Fibroblast of lung (primary cell): Measurements from ENCODE around the gene GGA3.
"Not testable (repeated sequence)": the region's sequence is repeated elsewhere in the genome, so short reads cannot be mapped to it uniquely, and the experiment has no call there.

Experiments
- CTCF ChIP-seq, 2 donors: IDR thresholded peaks in 1 of 2; conservative IDR thresholded peaks in 1 of 2; 1 replicate in 1 of 2; 2 replicates in 1 of 2; pipeline ENCODE4 v1.5.1; 2011 to 2012; ENCODE audit warnings: low read length in 2 of 2, control low read depth in 1 of 2, inconsistent platforms in 1 of 2, low read depth in 1 of 2, mild to moderate bottlenecking in 1 of 2
- EZH2 ChIP-seq: IDR thresholded peaks from 2 replicates; pipeline ENCODE4 v1.5.1; 2012; ENCODE audit warnings: low read length, control low read depth, mild to moderate bottlenecking; ENCODE audit errors: missing control alignments

DNA sequence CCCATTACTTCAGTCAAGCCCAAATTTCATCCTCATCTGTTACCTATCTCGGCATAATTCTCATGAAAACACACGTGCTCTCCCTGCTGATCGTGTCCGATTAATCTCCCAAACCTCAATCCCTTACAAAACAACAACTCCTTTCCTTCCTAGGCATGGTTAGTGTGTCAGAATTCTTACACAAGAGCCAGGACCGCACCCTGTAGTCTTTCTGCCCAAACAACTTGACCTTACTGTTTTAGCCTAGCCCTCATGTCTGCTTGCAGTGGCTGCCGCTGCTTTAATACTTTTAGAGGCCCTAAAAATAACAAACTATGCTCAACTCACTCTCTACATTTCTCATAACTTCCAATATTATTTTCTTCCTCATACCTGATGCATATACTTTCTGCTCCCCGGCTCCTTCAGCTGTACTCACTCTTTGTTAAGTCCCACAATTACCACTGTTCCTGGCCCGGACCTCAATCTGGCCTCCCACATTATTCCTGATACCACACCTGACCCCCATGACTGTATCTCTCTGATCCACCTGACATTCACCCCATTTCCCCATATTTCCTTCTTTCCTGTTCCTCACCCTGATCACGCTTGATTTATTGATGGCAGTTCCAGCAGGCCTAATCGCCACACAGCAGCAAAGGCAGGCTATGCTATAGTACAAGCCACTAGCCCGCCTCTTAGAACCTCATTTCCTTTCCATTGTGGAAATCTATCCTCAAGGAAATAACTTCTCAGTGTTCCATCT is 5.3 kb downstream of the GGA3 start:
- not testable (repeated sequence) for TF ChIP-seq EZH2; CTCF (conservative IDR thresholded peaks at IDR 0.05 in 1 of 2, IDR thresholded peaks at IDR 0.05 in 1 of 2; ENCODE audit: low read depth in 1 of 2, low read length in 2 of 2)
